Neuronal stem cell (in vitro differentiated cells): ENCODE results near the gene DNALI1.
"Not testable (repeated sequence)": the region's sequence is repeated elsewhere in the genome, so short reads cannot be mapped to it uniquely, and the experiment has no call there.

Source experiments
- DNase-seq: peaks from one replicate; pipeline ENCODE4 v3.0.0-alpha.2; 2013; ENCODE audit warnings: low spot score
- H2AFZ ChIP-seq: one replicate; pipeline ENCODE4 v1.6.1; 2013; ENCODE audit warnings: mild to moderate bottlenecking, low read length, inconsistent platforms
- H2AK5ac ChIP-seq: 2 replicates; pipeline ENCODE4 v1.6.1; 2013; ENCODE audit warnings: low read depth, mild to moderate bottlenecking, inconsistent platforms, low read length, moderate library complexity, mixed read lengths
- H2BK120ac ChIP-seq: 2 replicates; pipeline ENCODE4 v1.6.1; 2013; ENCODE audit warnings: low read depth, mild to moderate bottlenecking, inconsistent platforms, low read length, moderate library complexity, mixed read lengths
- H2BK12ac ChIP-seq: one replicate; pipeline ENCODE4 v1.6.1; 2013; ENCODE audit warnings: low read length, inconsistent platforms
- H2BK15ac ChIP-seq: 2 replicates; pipeline ENCODE4 v1.6.1; 2013; ENCODE audit warnings: mild to moderate bottlenecking, low read length, inconsistent platforms, mixed read lengths
- H2BK5ac ChIP-seq: one replicate; pipeline ENCODE4 v1.6.1; 2013; ENCODE audit warnings: inconsistent platforms, mild to moderate bottlenecking, low read length, moderate library complexity
- H3K14ac ChIP-seq: one replicate; pipeline ENCODE4 v1.6.1; 2013; ENCODE audit warnings: low read length, inconsistent platforms
- H3K18ac ChIP-seq: 2 replicates; pipeline ENCODE4 v1.6.1; 2013; ENCODE audit warnings: low read length, inconsistent platforms
- H3K23ac ChIP-seq: 2 replicates; pipeline ENCODE4 v1.6.1; 2013; ENCODE audit warnings: low read depth, mild to moderate bottlenecking, mixed read lengths, low read length, inconsistent platforms; ENCODE audit not compliant: poor library complexity
- H3K27ac ChIP-seq: replicated peaks from 3 replicates; pipeline ENCODE4 v1.5.1; 2013; ENCODE audit warnings: low read length, inconsistent platforms
- H3K27me3 ChIP-seq, 3 experiments: 2 replicates each; pipeline ENCODE4 v1.6.1; 2013; ENCODE audit warnings: low read length in 3 of 3, mild to moderate bottlenecking in 2 of 3, inconsistent platforms in 1 of 3, low read depth in 1 of 3, mixed read lengths in 1 of 3, moderate library complexity in 1 of 3; ENCODE audit not compliant: control insufficient read depth in 3 of 3, insufficient read depth in 3 of 3
- H3K36me3 ChIP-seq, 2 donors: replicated peaks in 1 of 2; 2 replicates each; pipeline ENCODE4 v1.6.1; 2013; ENCODE audit warnings: low read length in 2 of 2; ENCODE audit not compliant: control insufficient read depth in 2 of 2, insufficient read depth in 2 of 2
- H3K4ac ChIP-seq: 2 replicates; pipeline ENCODE4 v1.6.1; 2013; ENCODE audit warnings: inconsistent platforms, mild to moderate bottlenecking, low read length, moderate library complexity
- H3K4me1 ChIP-seq, 2 donors: 1 replicate in 1 of 2; 2 replicates in 1 of 2; pipeline ENCODE4 v1.6.1; 2013; ENCODE audit warnings: low read length in 2 of 2, low read depth in 1 of 2; ENCODE audit not compliant: control insufficient read depth in 2 of 2, insufficient read depth in 1 of 2
- H3K4me2 ChIP-seq: one replicate; pipeline ENCODE4 v1.6.1; 2013; ENCODE audit warnings: mild to moderate bottlenecking, low read length, inconsistent platforms; ENCODE audit not compliant: insufficient read depth, poor library complexity, severe bottlenecking
- H3K4me3 ChIP-seq, 2 donors: 2 replicates each; pipeline ENCODE4 v1.5.1; 2013; ENCODE audit warnings: low read length in 2 of 2, mild to moderate bottlenecking in 2 of 2, inconsistent platforms in 1 of 2, moderate library complexity in 1 of 2
- H3K79me1 ChIP-seq: one replicate; pipeline ENCODE4 v1.6.1; 2013; ENCODE audit warnings: low read depth, mild to moderate bottlenecking, inconsistent platforms, low read length, moderate library complexity
- H3K9ac ChIP-seq: one replicate; pipeline ENCODE4 v1.6.1; 2013; ENCODE audit warnings: mild to moderate bottlenecking, low read depth, low read length, inconsistent platforms; ENCODE audit not compliant: poor library complexity
- H3K9me3 ChIP-seq, 2 donors: replicated peaks in 1 of 2; 2 replicates each; pipeline versions ENCODE3 to v1.6.1; 2013; ENCODE audit warnings: low read length in 2 of 2, mild to moderate bottlenecking in 2 of 2, inconsistent platforms in 1 of 2, low read depth in 1 of 2, mixed read lengths in 1 of 2, moderate library complexity in 1 of 2; ENCODE audit not compliant: control insufficient read depth in 2 of 2, insufficient read depth in 1 of 2
- H4K8ac ChIP-seq: one replicate; pipeline ENCODE4 v1.6.1; 2013; ENCODE audit warnings: low read depth, mild to moderate bottlenecking, inconsistent platforms, low read length, moderate library complexity
- H4K91ac ChIP-seq: one replicate; pipeline ENCODE4 v1.6.1; 2013; ENCODE audit warnings: low read length, low read depth, mild to moderate bottlenecking, inconsistent platforms; ENCODE audit not compliant: poor library complexity
- WGBS, 2 donors: extraction: QIAGEN DNeasy Blood & Tissue Kit; methylation state at CpG; one replicate each; pipeline ENCODE4 v1.1.7; 2013; ENCODE audit warnings: missing lambda C conversion rate in 2 of 2, mixed read lengths in 1 of 2; ENCODE audit not compliant: insufficient read length in 2 of 2, insufficient replicate concordance in 1 of 2; ENCODE audit errors: extremely low coverage in 2 of 2; 5-methylcytosine and 5-hydroxymethylcytosine counted together

Gene DNALI1

DNA sequence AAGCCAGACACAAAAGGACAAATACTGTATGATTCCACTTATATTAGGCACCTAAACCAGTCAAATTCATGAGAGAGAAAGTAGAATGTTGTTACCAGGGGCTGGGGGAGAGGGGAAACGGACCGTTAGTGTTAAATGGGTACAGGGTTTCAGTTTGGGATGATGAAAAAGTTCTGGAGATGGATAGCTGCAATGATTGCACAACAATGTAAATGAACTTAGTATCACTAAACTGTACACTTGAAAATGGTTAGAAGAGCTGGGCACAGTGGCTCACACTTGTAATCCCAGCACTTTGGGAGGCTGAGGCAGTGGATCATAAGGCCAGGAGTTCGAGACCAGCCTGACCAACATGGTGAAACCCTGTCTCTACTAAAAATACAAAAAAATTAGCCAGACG, 27.8 kb downstream of the DNALI1 start:
- not testable (repeated sequence) for H2BK120ac ChIP-seq, H3K9me3 ChIP-seq, H3K18ac ChIP-seq, H2BK5ac ChIP-seq, H3K4ac ChIP-seq, H3K9ac ChIP-seq, H3K27me3 ChIP-seq, H3K4me2 ChIP-seq, H2BK15ac ChIP-seq, H3K4me1 ChIP-seq, H2BK12ac ChIP-seq, H2AFZ ChIP-seq, H2AK5ac ChIP-seq, H3K79me1 ChIP-seq, H3K14ac ChIP-seq, DNase-seq, H3K4me3 ChIP-seq, H3K23ac ChIP-seq, H4K8ac ChIP-seq, H3K27ac ChIP-seq, H4K91ac ChIP-seq
- no CpG with 5 or more reads among the region's 4 CpGs for WGBS, 2 donors
- peaks cover 20 to 95% of the 10 kb centered on the region in 2 donors for H3K36me3 ChIP-seq

DNA sequence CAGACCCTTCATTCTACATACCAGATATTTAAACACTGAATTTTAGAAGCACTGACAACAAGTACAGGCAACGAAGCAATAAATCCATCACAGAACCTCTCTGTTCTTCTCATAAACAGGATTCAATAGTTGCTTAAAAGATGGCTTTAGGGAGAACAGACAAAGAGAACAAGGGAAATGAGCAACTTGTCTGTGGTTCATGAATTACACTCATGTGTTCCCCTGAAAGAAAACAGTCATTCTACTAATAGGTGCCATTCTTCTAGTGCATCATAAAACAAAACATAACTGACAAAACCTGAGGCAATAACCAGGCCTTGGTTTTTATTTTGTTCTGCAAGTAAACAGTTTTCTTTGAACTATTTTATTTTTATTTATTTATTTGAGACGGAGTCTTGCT, 32.2 kb downstream of the DNALI1 start:
- Histone ChIP-seq H4K91ac (no peak overlapping the region), H3K9me3 (no peaks in the 10 kb centered on the region), H2BK15ac (no peak overlapping the region), H3K9ac (no peak overlapping the region), H3K14ac (no peak overlapping the region), H3K18ac (no peak overlapping the region), H4K8ac (no peak overlapping the region), H3K36me3 (peaks cover 27 to 96% of the 10 kb centered on the region in 2 donors), H3K27ac (no peak overlapping the region), H3K23ac (no peak overlapping the region), H3K4me2 (no peak overlapping the region), H3K4me1 (no peaks in the 10 kb centered on the region), H2AFZ (no peak overlapping the region), H2BK120ac (no peak overlapping the region), H3K27me3 (no peaks in the 10 kb centered on the region), H3K79me1 (no peaks in the 10 kb centered on the region), H2AK5ac (no peak overlapping the region), H3K4ac (no peak overlapping the region), H2BK5ac (no peak overlapping the region), H2BK12ac (no peak overlapping the region), H3K4me3 (no peak overlapping the region)
- DNase-seq = no peak
- no CpG with 5 or more reads among the region's 2 CpGs for WGBS, 2 donors

DNA sequence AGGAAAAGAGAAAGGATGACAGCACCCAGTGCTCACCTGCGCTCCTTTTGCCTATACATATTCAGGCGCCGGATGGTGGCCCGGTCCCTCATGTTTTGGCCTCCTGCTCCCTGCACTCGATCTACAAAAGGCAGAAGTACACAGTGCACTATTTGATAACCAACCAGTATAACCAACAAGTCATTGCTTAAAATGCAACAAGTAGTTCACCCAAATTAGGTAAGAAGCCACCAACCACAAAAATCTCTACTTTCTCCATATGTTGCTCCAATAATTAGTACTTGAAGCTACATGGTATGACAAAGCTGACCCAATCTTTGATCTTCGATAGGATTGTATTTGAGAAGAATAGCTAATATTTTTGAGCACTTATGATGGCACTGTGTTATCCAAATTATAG, 37.0 kb downstream of the DNALI1 start:
- Histone ChIP-seq H2AK5ac (no peak overlapping the region), H2BK12ac (no peak overlapping the region), H3K36me3 (peaks cover 19 to 55% of the 10 kb centered on the region in 2 donors), H3K27me3 (peaks cover 0 to 9% (median 0%) of the 10 kb centered on the region in 3 experiments), H3K4me2 (no peak overlapping the region), H3K9ac (no peak overlapping the region), H4K8ac (no peak overlapping the region), H3K4me1 (peaks cover 2 to 5% of the 10 kb centered on the region in 2 donors), H4K91ac (no peak overlapping the region), H3K9me3 (no peaks in the 10 kb centered on the region), H3K79me1 (peaks cover 5% of the 10 kb centered on the region), H2BK5ac (no peak overlapping the region), H3K4me3 (no peak overlapping the region), H3K4ac (no peak overlapping the region), H2BK120ac (no peak overlapping the region), H3K18ac (no peak overlapping the region), H3K14ac (no peak overlapping the region), H2BK15ac (no peak overlapping the region), H3K23ac (no peak overlapping the region), H3K27ac (no peak overlapping the region), H2AFZ (no peak overlapping the region)
- WGBS, 2 donors = no CpG with 5 or more reads among the region's 6 CpGs
- no peak for DNase-seq

DNA sequence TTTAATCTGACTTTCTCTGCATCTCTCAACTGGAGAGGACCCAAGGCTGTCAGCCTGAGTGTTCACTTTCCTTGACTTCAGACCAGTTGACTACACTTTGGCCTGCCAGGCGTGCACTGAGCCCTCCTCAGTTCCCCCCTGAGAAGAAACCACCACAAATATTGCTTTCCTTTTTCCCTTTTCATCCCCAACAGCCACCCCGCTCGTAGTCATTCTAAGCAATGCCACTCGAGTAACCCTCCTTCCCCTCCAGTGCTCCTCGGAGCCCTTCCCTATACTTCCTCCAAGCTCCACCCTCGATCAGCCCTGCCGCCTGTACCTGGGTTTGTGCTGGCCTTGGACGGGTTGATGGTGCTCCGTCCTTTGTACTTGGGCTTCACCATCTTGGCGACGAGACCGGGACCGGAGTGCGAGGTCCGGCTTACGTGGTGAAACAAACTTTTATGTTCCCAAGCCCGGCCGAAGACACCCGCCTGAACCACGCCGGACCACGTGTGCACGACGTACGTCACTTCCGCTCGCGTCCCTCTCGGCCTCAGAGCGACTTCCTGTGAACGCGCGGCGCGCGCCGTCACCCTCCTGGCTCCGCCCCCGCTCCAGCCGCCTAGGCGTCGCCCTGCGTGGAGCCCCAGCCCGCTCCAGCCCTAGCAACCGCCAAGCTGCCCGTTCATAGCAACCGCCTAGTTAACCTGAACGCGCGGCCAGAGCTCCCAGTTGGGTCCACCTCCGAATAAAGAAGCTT, 38.9 kb downstream of the DNALI1 start, which contains the start of gene GNL2:
Gene GNL2 (minus strand): TSS at position 498 of the 742 bp plus-strand sequence. CDS start 115 bp downstream, at position 383.
- no peak within 1 kb of the TSS for H3K27ac ChIP-seq

More for the DNA sequence above, 38.9 kb downstream of the DNALI1 start, which contains the start of gene GNL2:
- Histone ChIP-seq H3K23ac (peak within 1 kb of the TSS; percentile 56), H3K9ac (peak within 1 kb of the TSS; percentile 92), H2BK12ac (no peak within 1 kb of the TSS), H3K4ac (no peak within 1 kb of the TSS), H3K36me3 (peaks cover 12 to 36% of the 10 kb centered on the region in 2 donors), H3K79me1 (peaks cover 5% of the 10 kb centered on the region), H2AK5ac (no peak within 1 kb of the TSS), H3K18ac (peak within 1 kb of the TSS; percentile 84), H2AFZ (peak within 1 kb of the TSS; percentile 98), H3K4me3 (peak within 1 kb of the TSS; percentile 95 to 97), H4K91ac (no peak within 1 kb of the TSS), H3K14ac (peak within 1 kb of the TSS; percentile 91), H2BK120ac (no peak within 1 kb of the TSS), H4K8ac (no peak within 1 kb of the TSS), H3K9me3 (no peaks in the 10 kb centered on the region), H2BK5ac (no peak within 1 kb of the TSS), H3K4me1 (peaks cover 2 to 5% of the 10 kb centered on the region in 2 donors), H3K4me2 (peak within 1 kb of the TSS; percentile 88), H2BK15ac (no peak within 1 kb of the TSS), H3K27me3 (peaks cover 0 to 17% (median 0%) of the 10 kb centered on the region in 3 experiments)
- peak; percentile 96 for DNase-seq
- no CpG with 5 or more reads among the region's 51 CpGs for WGBS, 2 donors
